SK-N-MC (cell line): ENCODE measurements around the gene CAMK1D.

Experiments used
- EZH2 ChIP-seq: fragments of 200-600 bp; sonication (generic); IDR thresholded peaks from one replicate; pipeline ENCODE4 v1.6.1; 2017; ENCODE audit warnings: antibody characterized with exemption
- FOXP2 ChIP-seq: optimal IDR thresholded peaks from 2 replicates; pipeline ENCODE3; 2011; ENCODE audit warnings: mild to moderate bottlenecking, moderate library complexity; ENCODE audit not compliant: insufficient read depth; ENCODE audit errors: extremely low read length, control extremely low read depth
- POLR2AphosphoS5 ChIP-seq: IDR thresholded peaks from 2 replicates; pipeline ENCODE4 v1.6.1; 2012; ENCODE audit warnings: mild to moderate bottlenecking, low read depth, low read length, borderline replicate concordance

DNA sequence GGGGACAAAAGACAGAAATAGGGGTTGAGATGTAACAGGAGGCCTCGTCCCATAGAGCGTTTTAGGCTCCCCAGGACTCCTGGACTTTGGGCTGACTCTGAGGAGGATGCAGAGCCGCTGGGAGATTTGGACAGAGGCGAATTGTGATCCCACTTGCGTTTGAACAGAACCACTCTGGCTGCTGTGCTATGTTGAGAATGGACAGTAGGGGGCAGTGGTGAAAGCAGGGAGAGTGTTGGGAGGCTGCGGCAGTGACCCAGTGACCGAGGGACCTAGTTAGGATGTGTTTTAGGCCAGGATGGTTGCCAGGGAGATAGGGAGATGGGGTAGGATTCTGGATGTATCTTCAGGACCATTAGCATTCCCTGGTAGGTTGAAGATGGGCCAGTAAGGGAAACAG is 380.5 kb downstream of the CAMK1D start:
- TF ChIP-seq POLR2AphosphoS5 (no peak), EZH2 (no peak), FOXP2 (no peak)
